ENCODE measurements around the gene TIMM44.
"Not testable (repeated sequence)": the region's sequence is repeated elsewhere in the genome, so short reads cannot be mapped to it uniquely, and the experiment has no call there.

The TIMM44 gene

GRCh38 chr19:7898967-7899366, 44.5 kb downstream of the TIMM44 start:
- DNase-seq, result no peak

DNA sequence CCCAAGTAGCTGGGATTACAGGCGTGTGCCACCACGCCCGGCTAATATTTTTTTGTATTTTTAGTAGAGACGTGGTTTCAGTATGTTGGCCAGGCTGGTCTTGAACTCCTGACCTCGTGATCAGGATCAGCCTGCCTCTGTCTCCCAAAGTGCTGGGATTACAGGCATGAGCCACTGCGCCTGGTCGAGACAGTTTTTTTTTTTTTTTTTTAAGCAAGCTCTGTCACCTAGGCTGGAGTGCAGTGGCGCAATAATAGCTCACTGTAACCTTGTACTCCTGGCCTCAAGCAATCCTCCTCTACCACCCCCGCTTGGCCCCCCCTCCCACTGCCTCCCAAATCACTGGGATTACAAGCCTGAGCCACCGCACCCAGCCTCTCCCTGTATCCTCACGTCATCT, 46.2 kb downstream of the TIMM44 start:
- no peak for DNase-seq

- no peak for DNase-seq
Observed at GRCh38 chr19:7895565-7895964, 47.9 kb downstream of the TIMM44 start.

GRCh38 chr19:7894612-7895309, 48.7 kb downstream of the TIMM44 start:
- DNase-seq, result no peak

- DNase-seq, result not testable (repeated sequence)
Observed at GRCh38 chr19:7893362-7894101, 49.9 kb downstream of the TIMM44 start.

- no peak for DNase-seq
Observed at GRCh38 chr19:7888826-7889217, 54.6 kb downstream of the TIMM44 start.

GRCh38 chr19:7888145-7888825, 55.2 kb downstream of the TIMM44 start, which contains the start of gene LRRC8E:
Gene LRRC8E (plus strand): TSS chr19:7888510. CDS start chr19:7895604, 7,094 bp downstream.
- DNase-seq, result peak; percentile 65

- no peak for DNase-seq
Observed at GRCh38 chr19:7887408-7888144, 55.9 kb downstream of the TIMM44 start.

DNA sequence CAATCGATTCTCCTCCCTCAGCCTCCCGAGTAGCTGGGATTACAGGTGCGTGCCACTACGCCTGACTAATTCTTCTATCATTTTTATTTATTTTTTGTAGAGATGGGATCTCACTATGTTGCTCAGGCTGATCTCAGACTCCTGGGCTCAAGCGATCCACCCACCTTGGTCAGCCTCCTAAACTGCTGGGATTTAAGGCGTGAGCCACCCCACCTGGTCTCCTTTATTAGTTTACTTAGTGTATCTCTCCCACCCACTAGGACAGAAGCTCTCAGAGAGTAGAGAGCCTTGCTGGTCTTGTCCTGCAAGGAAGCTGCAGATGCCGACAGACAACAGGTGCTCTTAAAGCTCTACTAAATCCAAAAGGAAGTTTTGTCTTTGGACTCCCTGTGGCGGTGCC, 57.6 kb downstream of the TIMM44 start:
- DNase-seq, result no peak

GRCh38 chr19:7883796-7884570, 59.5 kb downstream of the TIMM44 start:
- peak; percentile 24 for DNase-seq

DNA sequence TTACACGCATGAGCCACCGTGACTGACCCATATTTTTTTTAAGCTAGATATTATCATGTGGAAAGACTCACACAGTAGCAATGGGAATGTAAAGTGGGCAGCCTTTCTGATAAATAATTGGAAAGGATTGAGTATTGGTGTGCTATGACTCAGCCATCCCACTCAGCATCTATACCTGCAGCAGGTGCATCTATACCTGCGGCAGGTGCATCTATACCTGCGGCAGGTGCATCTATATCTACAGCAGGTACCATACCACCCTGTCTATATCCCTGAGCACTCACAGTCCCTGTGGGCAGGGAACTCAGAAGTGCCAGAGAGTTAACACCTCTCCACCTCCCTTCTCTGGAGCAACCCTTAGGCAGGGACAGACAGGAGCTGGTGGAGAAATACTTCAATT, 60.4 kb downstream of the TIMM44 start:
- DNase-seq, result no peak

GRCh38 chr19:7881910-7882309, 61.6 kb downstream of the TIMM44 start:
- no peak for DNase-seq

DNA sequence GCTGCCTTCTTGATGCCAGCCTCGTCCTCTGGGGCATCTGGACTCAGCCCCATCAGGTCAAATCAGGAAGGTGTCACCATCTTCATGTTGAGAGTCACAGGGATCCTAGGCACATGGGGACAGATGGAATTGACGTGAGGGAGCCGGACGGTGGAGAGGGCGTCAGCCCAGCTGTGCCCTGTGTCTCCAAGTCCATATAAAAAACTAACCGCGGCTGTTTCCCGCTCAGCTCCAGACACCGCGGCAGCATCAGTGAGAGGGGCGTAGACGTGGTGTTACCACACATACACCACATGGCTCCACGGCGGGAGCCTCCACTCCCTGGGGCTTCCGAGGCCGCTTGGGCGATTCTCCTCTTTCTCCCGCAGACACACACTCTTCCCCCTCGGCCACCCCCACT, 63.6 kb downstream of the TIMM44 start:
- DNase-seq, result no peak

GRCh38 chr19:7879111-7879807, 64.2 kb downstream of the TIMM44 start:
- no peak for DNase-seq

DNA sequence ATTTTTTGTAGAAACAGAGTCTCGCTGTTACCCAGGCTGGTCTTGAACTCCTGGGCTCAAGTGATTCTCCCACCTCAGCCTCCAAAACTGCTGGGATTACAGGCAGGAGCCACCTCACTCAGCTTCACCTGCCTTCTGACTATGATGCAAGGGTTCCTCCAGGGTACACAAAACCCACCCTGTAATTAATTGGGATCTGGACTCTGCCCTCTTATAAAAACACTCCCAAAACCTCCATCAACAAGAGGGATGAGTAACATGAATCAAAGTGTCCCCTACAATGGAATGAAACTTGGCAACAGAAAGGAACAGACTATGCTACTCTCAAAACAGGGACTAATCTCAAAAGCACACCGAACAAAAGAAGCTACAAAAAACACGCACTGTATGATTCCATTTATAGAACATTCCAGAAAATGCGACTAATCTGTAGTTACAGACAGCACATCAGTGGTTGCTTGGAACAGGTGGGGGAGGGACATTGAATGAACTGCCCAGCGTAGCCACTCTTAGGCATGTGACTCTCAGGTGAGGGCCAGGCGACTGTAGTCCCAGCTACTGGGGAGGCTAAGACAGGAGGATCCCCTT, 66.1 kb downstream of the TIMM44 start:
- DNase-seq, result no peak
